HCT116 (cell line): ENCODE results near the gene HIRA.

ENCODE experiments used
- CBX3 ChIP-seq: IDR thresholded peaks from 2 replicates; pipeline ENCODE4 v1.6.1; 2012; ENCODE audit warnings: low read depth
- CEBPB ChIP-seq: IDR thresholded peaks from 2 replicates; pipeline ENCODE4 v1.6.1; 2012; ENCODE audit warnings: low read depth
- EGR1 ChIP-seq: IDR thresholded peaks from 2 replicates; pipeline ENCODE4 v1.6.1; 2012; ENCODE audit warnings: low read depth
- EZH2 ChIP-seq: fragments of 200-600 bp; sonication (generic); IDR thresholded peaks from 2 replicates; pipeline ENCODE4 v1.6.1; 2017; ENCODE audit warnings: antibody characterized with exemption, mixed run types
- EZH2phosphoT487 ChIP-seq: fragments of 200-600 bp; IDR thresholded peaks from 2 replicates; pipeline ENCODE4 v1.6.1; 2018; ENCODE audit warnings: antibody characterized with exemption, borderline replicate concordance
- JUND ChIP-seq: IDR thresholded peaks from 2 replicates; pipeline ENCODE4 v1.6.1; 2012
- POLR2A ChIP-seq: IDR thresholded peaks from 2 replicates; pipeline ENCODE4 v1.7.0; 2011; ENCODE audit warnings: borderline replicate concordance; ENCODE audit not compliant: insufficient read depth, insufficient read length; ENCODE audit errors: extremely low read depth
- RAD21 ChIP-seq: IDR thresholded peaks from 2 replicates; pipeline ENCODE4 v1.6.1; 2012; ENCODE audit warnings: low read depth, mild to moderate bottlenecking
- ZNF274 ChIP-seq: fragments of 200-500 bp; sonication (Bioruptor generic); IDR thresholded peaks from 2 replicates; pipeline ENCODE4 v1.6.1; 2014; ENCODE audit warnings: mild to moderate bottlenecking, low read depth, low read length, inconsistent platforms
- TF ChIP-seq, protein P1 (sequence below), 3 experiments: fragments of 200-600 bp in 1 of 3; sonication (generic) in 1 of 3; IDR thresholded peaks in 2 of 3; conservative IDR thresholded peaks in 1 of 3; 2 replicates each; pipeline ENCODE4 v1.5.1; 2012 to 2017; ENCODE audit warnings: low read depth in 2 of 3, low read length in 2 of 3, antibody characterized with exemption in 1 of 3, borderline replicate concordance in 1 of 3, control low read depth in 1 of 3, mild to moderate bottlenecking in 1 of 3, mixed read lengths in 1 of 3, mixed run types in 1 of 3, moderate library complexity in 1 of 3; ENCODE audit not compliant: insufficient read depth in 1 of 3
- TF ChIP-seq, protein P2 (sequence below): IDR thresholded peaks from 2 replicates; pipeline ENCODE4 v1.6.1; 2012

DNA sequence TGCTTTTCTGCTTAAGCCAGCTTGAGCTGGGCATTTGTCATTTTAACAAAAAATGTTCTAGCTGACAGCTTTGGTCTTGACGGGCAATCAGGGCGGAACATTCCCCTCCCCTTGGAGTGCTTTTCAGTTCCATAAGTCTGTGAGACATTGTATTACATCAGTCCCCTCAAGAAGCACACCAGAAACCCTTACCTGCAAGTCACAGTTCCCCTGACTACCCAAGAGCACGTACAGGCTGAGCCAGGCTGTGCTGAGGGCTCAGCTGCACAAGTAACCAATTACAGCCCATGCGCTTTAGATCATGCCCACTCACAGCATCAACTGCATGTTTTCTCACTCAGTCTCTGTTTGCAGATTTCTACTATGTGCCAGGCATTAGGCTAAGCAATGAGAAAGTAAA is 19.1 kb downstream of the HIRA start:
- TF ChIP-seq JUND: no peak
- TF ChIP-seq, protein P1, sequence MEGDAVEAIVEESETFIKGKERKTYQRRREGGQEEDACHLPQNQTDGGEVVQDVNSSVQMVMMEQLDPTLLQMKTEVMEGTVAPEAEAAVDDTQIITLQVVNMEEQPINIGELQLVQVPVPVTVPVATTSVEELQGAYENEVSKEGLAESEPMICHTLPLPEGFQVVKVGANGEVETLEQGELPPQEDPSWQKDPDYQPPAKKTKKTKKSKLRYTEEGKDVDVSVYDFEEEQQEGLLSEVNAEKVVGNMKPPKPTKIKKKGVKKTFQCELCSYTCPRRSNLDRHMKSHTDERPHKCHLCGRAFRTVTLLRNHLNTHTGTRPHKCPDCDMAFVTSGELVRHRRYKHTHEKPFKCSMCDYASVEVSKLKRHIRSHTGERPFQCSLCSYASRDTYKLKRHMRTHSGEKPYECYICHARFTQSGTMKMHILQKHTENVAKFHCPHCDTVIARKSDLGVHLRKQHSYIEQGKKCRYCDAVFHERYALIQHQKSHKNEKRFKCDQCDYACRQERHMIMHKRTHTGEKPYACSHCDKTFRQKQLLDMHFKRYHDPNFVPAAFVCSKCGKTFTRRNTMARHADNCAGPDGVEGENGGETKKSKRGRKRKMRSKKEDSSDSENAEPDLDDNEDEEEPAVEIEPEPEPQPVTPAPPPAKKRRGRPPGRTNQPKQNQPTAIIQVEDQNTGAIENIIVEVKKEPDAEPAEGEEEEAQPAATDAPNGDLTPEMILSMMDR (IDR thresholded peaks at IDR 0.05 in 2 of 3, conservative IDR thresholded peaks at IDR 0.05 in 1 of 3; ENCODE audit: borderline replicate concordance in 1 of 3, insufficient read depth in 1 of 3, low read depth in 2 of 3, low read length in 2 of 3): no peak
- no peak for TF ChIP-seq EZH2
- TF ChIP-seq, protein P2, sequence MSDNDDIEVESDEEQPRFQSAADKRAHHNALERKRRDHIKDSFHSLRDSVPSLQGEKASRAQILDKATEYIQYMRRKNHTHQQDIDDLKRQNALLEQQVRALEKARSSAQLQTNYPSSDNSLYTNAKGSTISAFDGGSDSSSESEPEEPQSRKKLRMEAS: no peak
- no peak for TF ChIP-seq EZH2phosphoT487
- TF ChIP-seq EGR1: no peak
- TF ChIP-seq CEBPB: no peak
- TF ChIP-seq POLR2A: no peak
- TF ChIP-seq CBX3: no peak
- no peak for TF ChIP-seq RAD21
- TF ChIP-seq ZNF274: no peak
